Measurements from ENCODE around the gene ULBP2. TPM values are rescaled to one million over a fixed set of nuclear protein-coding genes. Genes with fewer than 3 reads are reported as not detected.
"Not testable (repeated sequence)": the region's sequence is repeated elsewhere in the genome, so short reads cannot be mapped to it uniquely, and the experiment has no call there.

The ULBP2 gene
- total RNA-seq, 1 experiment from 2014 or later, result not detected

DNA sequence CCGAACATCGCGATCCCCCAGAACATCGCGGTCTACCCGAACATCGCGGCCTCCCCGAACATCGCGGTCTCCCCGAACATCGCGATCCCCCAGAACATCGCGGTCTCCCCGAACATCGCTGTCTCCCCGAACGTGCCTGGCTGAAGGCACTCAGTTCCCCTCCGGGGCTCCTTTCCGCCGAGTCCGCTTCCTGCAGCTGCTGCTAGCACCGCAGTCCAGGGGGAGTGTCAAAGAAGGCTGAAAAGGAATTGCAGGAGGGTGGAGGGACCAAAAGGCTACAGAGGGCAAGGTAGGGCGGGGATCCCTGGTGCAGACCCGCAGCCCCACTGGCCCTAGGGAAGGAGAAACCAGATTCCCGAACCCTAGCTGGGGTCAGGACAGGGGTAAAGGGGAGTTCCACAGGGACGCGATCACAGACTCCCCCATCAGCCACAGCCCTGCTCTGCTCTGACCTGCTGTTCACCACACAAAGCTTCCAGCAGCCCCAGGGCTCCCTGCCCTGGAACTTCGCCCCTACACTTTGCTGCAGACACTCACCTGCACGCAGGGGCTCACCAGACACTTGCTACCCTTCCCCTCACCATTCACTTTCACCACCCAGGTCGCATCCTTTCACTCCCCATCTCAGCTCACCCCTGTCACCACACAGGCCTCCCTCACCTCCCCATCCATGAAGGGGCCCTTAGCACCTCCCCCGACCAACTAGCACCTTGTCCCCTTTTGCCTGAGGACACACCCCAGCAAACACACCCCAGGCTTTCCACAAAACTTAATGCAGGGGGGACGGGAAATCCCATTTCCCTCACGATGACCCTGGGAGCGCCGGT, 23.6 kb downstream of the ULBP2 start:
- Histone ChIP-seq H2BK120ac (ENCODE audit: low read depth, low read length, poor library complexity, severe bottlenecking) (no peak overlapping the region), H2AK5ac (ENCODE audit: insufficient read length, low read length) (no peak overlapping the region), H3K79me1 (ENCODE audit: insufficient read depth, low read depth, low read length, poor library complexity, severe bottlenecking) (no peaks in the 10 kb centered on the region), H3K4ac (ENCODE audit: low read depth, low read length) (no peak overlapping the region), H2BK5ac (ENCODE audit: insufficient read length, low read length) (no peak overlapping the region), H3K9me3 (ENCODE audit: control insufficient read depth, low read depth, low read length) (no peaks in the 10 kb centered on the region), H3K27ac (ENCODE audit: insufficient read length, low read depth, low read length) (no peak overlapping the region), H2BK20ac (ENCODE audit: low read depth, low read length, poor library complexity, severe bottlenecking) (no peak overlapping the region), H3K27me3 (ENCODE audit: insufficient read depth, low read length) (peaks cover 56% of the 10 kb centered on the region), H3K56ac (ENCODE audit: insufficient read length, low read depth, low read length) (no peak overlapping the region), H3K18ac (ENCODE audit: insufficient read length, low read depth, low read length) (no peak overlapping the region), H2AFZ (ENCODE audit: low read length) (no peak overlapping the region), H3K9ac (ENCODE audit: extremely low read depth, insufficient read length, low read length) (no peak overlapping the region), H3K4me1 (ENCODE audit: insufficient read depth, low read length) (0 out of 2 replicates have a peak, but pooled peaks cover 2% of the 10 kb centered on the region), H4K20me1 (ENCODE audit: control insufficient read depth, insufficient read depth, insufficient read length) (peaks cover 3% of the 10 kb centered on the region), H3K23me2 (ENCODE audit: insufficient read length, low read depth, low read length, poor library complexity, severe bottlenecking) (peaks cover 14% of the 10 kb centered on the region), H3K79me2 (ENCODE audit: insufficient read depth, low read length) (no peaks in the 10 kb centered on the region), H4K91ac (ENCODE audit: insufficient read length, low read depth, low read length) (no peak overlapping the region), H4K5ac (ENCODE audit: insufficient read length, low read depth, low read length) (no peak overlapping the region), H2BK15ac (ENCODE audit: low read depth, low read length) (no peak overlapping the region), H2BK12ac (ENCODE audit: insufficient read length, low read depth, low read length) (no peak overlapping the region), H4K8ac (replicated peaks; ENCODE audit: insufficient read length, low read depth, low read length) (no peak overlapping the region), H3K14ac (ENCODE audit: insufficient read depth, low read length) (no peak overlapping the region), H3K4me2 (ENCODE audit: insufficient read depth, insufficient read length, low read length) (peak overlapping the region; percentile 72), H3K23ac (ENCODE audit: insufficient read length, low read depth, low read length) (no peak overlapping the region), H3T11ph (ENCODE audit: low read length) (no peak overlapping the region)
- Mint-ChIP-seq H3K27me3 (ENCODE audit: low read depth) (peaks cover 100% of the 10 kb centered on the region), H3K4me1 (peaks cover 20 to 25% of the 10 kb centered on the region in 2 experiments), H3K9me3 (no peaks in the 10 kb centered on the region; a peak in 1 of 5 replicates), H3K36me3 (ENCODE audit: insufficient read depth in 1 of 3, low read depth in 3 of 3) (peaks cover 0 to 6% (median 0%) of the 10 kb centered on the region in 3 experiments; a peak in 2 of 7 replicates), H3K27ac (peak overlapping the region in 1 of 3 experiments; percentile 79; a peak in 1 of 7 replicates), H3K4me3 (peak overlapping the region; percentile 83 to 85)
- no peak for DNase-seq
- WGBS (ENCODE audit: extremely low coverage, insufficient read length, low lambda C conversion rate), result no CpG with 5 or more reads among the region's 38 CpGs
- no peak for TF ChIP-seq CTCF (conservative IDR thresholded peaks at IDR 0.05)

DNA sequence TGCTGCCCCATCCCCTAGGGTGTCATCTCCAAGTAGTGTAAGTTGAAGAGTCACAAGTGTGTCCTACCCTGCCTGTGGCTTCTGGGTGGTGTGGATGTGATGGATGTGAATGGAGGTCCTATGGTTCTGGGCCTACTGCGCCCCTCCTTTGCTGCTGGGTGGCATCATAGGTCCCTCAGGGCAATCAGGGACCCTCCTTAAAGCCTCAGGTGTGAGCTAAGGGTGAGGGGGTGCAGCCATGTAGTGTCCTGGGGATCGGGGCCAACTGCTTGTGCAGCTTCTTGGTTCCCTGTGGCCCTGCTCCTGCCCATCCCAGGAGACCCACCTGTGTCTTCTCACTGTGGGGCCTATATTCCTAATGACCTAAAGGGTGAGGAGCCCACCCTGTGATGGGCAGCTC, 24.5 kb downstream of the ULBP2 start:
- H2BK120ac ChIP-seq (ENCODE audit: low read depth, low read length, poor library complexity, severe bottlenecking); H2BK12ac ChIP-seq (ENCODE audit: insufficient read length, low read depth, low read length); H3K27ac Mint-ChIP-seq; H3K9ac ChIP-seq (ENCODE audit: extremely low read depth, insufficient read length, low read length); H3K79me2 ChIP-seq (ENCODE audit: insufficient read depth, low read length); H3K4ac ChIP-seq (ENCODE audit: low read depth, low read length); H3K4me2 ChIP-seq (ENCODE audit: insufficient read depth, insufficient read length, low read length); DNase-seq; H4K91ac ChIP-seq (ENCODE audit: insufficient read length, low read depth, low read length); H3K4me3 Mint-ChIP-seq; H3K9me3 ChIP-seq (ENCODE audit: control insufficient read depth, low read depth, low read length); H3K4me1 ChIP-seq (ENCODE audit: insufficient read depth, low read length); H3K36me3 Mint-ChIP-seq (ENCODE audit: insufficient read depth in 1 of 3, low read depth in 3 of 3); H3K56ac ChIP-seq (ENCODE audit: insufficient read length, low read depth, low read length); H3K9me3 Mint-ChIP-seq; H3T11ph ChIP-seq (ENCODE audit: low read length); H4K20me1 ChIP-seq (ENCODE audit: control insufficient read depth, insufficient read depth, insufficient read length); H2AK5ac ChIP-seq (ENCODE audit: insufficient read length, low read length); H3K18ac ChIP-seq (ENCODE audit: insufficient read length, low read depth, low read length); H4K5ac ChIP-seq (ENCODE audit: insufficient read length, low read depth, low read length); H3K79me1 ChIP-seq (ENCODE audit: insufficient read depth, low read depth, low read length, poor library complexity, severe bottlenecking); H2BK20ac ChIP-seq (ENCODE audit: low read depth, low read length, poor library complexity, severe bottlenecking); H2BK15ac ChIP-seq (ENCODE audit: low read depth, low read length); H2AFZ ChIP-seq (ENCODE audit: low read length); H3K27ac ChIP-seq (ENCODE audit: insufficient read length, low read depth, low read length); H3K14ac ChIP-seq (ENCODE audit: insufficient read depth, low read length); H2BK5ac ChIP-seq (ENCODE audit: insufficient read length, low read length); H4K8ac ChIP-seq (replicated peaks; ENCODE audit: insufficient read length, low read depth, low read length); H3K23ac ChIP-seq (ENCODE audit: insufficient read length, low read depth, low read length): not testable (repeated sequence)
- Histone ChIP-seq H3K23me2 (ENCODE audit: insufficient read length, low read depth, low read length, poor library complexity, severe bottlenecking) (peaks cover 14% of the 10 kb centered on the region), H3K27me3 (ENCODE audit: insufficient read depth, low read length) (peaks cover 56% of the 10 kb centered on the region)
- H3K27me3 Mint-ChIP-seq (ENCODE audit: low read depth), result peaks cover 100% of the 10 kb centered on the region
- peaks cover 20 to 25% of the 10 kb centered on the region in 2 experiments for H3K4me1 Mint-ChIP-seq
- no CpG with 5 or more reads among the region's 2 CpGs for whole genome bisulfite sequencing (ENCODE audit: extremely low coverage, insufficient read length, low lambda C conversion rate)

All from H9 (cell line).